Esophagus (tissue), 2 donors: ENCODE measurements around the gene GSDMA. TPM values are rescaled to one million over a fixed set of nuclear protein-coding genes. Genes with fewer than 3 reads are reported as not detected.

Source experiments
- H3K27ac ChIP-seq, 2 donors: one replicate each; pipeline ENCODE4 v1.5.1; 2013; ENCODE audit warnings: low read depth in 2 of 2, mild to moderate bottlenecking in 2 of 2, inconsistent platforms in 1 of 2, low read length in 1 of 2, moderate library complexity in 1 of 2
- H3K27me3 ChIP-seq, 2 donors: one replicate each; pipeline ENCODE4 v1.6.1; 2013; ENCODE audit warnings: low read length in 2 of 2, control low read depth in 1 of 2, mild to moderate bottlenecking in 1 of 2; ENCODE audit not compliant: insufficient read depth in 2 of 2, control insufficient read depth in 1 of 2
- H3K36me3 ChIP-seq, 2 donors: one replicate each; pipeline ENCODE4 v1.6.1; 2013; ENCODE audit warnings: low read length in 1 of 2; ENCODE audit not compliant: control insufficient read depth in 2 of 2, insufficient read depth in 2 of 2
- H3K4me1 ChIP-seq, 2 donors: one replicate each; pipeline ENCODE4 v1.6.1; 2013; ENCODE audit warnings: low read length in 1 of 2; ENCODE audit not compliant: control insufficient read depth in 2 of 2, insufficient read depth in 2 of 2
- H3K4me3 ChIP-seq, 2 donors: one replicate each; pipeline ENCODE4 v1.5.1; 2013; ENCODE audit warnings: low read length in 2 of 2, mild to moderate bottlenecking in 2 of 2, low read depth in 1 of 2, moderate library complexity in 1 of 2
- H3K9me3 ChIP-seq, 2 donors: one replicate each; pipeline ENCODE4 v1.6.1; 2013; ENCODE audit warnings: mild to moderate bottlenecking in 2 of 2, low read depth in 1 of 2, low read length in 1 of 2, moderate library complexity in 1 of 2; ENCODE audit not compliant: control insufficient read depth in 2 of 2, insufficient read depth in 1 of 2
- WGBS, 2 donors: extraction: QIAGEN DNeasy Blood & Tissue Kit; methylation state at CpG; one replicate each; pipeline ENCODE4 v1.1.7; 2013; 5-methylcytosine and 5-hydroxymethylcytosine counted together
- polyA plus RNA-seq, 2 donors: library from polyadenylated mRNA; stranded (reverse); fragments of 200-250 nt; gene quantifications; one replicate each; pipeline ENCODE4 v1.2.3, GENCODE V29; 2013
- donor health status: healthy with polysubstance abuse.
- donor health status: Bipolar disorder and iron deficiency.

The GSDMA gene
- polyA plus RNA-seq, 2 donors: 0.59 to 0.98 TPM

- Histone ChIP-seq H3K27me3 (no peaks in the 10 kb centered on the region), H3K4me3 (no peak overlapping the region), H3K27ac (peak overlapping the region in 1 of 2 donors; percentile 6), H3K4me1 (peaks cover 0 to 15% of the 10 kb centered on the region in 2 donors), H3K9me3 (no peaks in the 10 kb centered on the region), H3K36me3 (peaks cover 3 to 23% of the 10 kb centered on the region in 2 donors)
- 45 to 51% methylated on average over 15 of the region's 15 CpGs for WGBS, 2 donors
Measured at GRCh38 chr17:40017422-40018080, 54.7 kb downstream of the GSDMA start.

- 50 to 57% methylated on average over 15 of the region's 15 CpGs for WGBS, 2 donors
- Histone ChIP-seq H3K27ac (peak overlapping the region in 1 of 2 donors; percentile 20), H3K36me3 (peaks cover 3 to 31% of the 10 kb centered on the region in 2 donors), H3K27me3 (no peaks in the 10 kb centered on the region), H3K4me1 (peaks cover 0 to 19% of the 10 kb centered on the region in 2 donors), H3K9me3 (no peaks in the 10 kb centered on the region), H3K4me3 (no peak overlapping the region)
Measured at GRCh38 chr17:40018211-40019121, 55.7 kb downstream of the GSDMA start.

- H3K4me1 ChIP-seq: peaks cover 0 to 19% of the 10 kb centered on the region in 2 donors
- 80% methylated on average over 24 of the region's 24 CpGs for WGBS, 2 donors
- no peak overlapping the region for H3K27ac ChIP-seq
Measured at GRCh38 chr17:40019140-40019991, 56.6 kb downstream of the GSDMA start.

GRCh38 chr17:40020146-40020545, 57.3 kb downstream of the GSDMA start:
- Histone ChIP-seq H3K36me3 (peaks cover 3 to 32% of the 10 kb centered on the region in 2 donors), H3K27me3 (no peaks in the 10 kb centered on the region), H3K9me3 (no peaks in the 10 kb centered on the region), H3K4me1 (peaks cover 0 to 19% of the 10 kb centered on the region in 2 donors), H3K27ac (no peak overlapping the region), H3K4me3 (no peak overlapping the region)
- WGBS, 2 donors: 93% methylated on average over 13 of the region's 13 CpGs

More at GRCh38 chr17:40019140-40019991, 56.6 kb downstream of the GSDMA start:
- H3K27me3 ChIP-seq: no peaks in the 10 kb centered on the region
- H3K36me3 ChIP-seq: peaks cover 3 to 32% of the 10 kb centered on the region in 2 donors
- no peak overlapping the region for H3K4me3 ChIP-seq
- no peaks in the 10 kb centered on the region for H3K9me3 ChIP-seq

- peak overlapping the region; percentile 34 to 43 for H3K27ac ChIP-seq
- no peak overlapping the region for H3K4me3 ChIP-seq
- H3K9me3 ChIP-seq: no peaks in the 10 kb centered on the region
- H3K36me3 ChIP-seq: peaks cover 3 to 33% of the 10 kb centered on the region in 2 donors
- no peaks in the 10 kb centered on the region for H3K27me3 ChIP-seq
- WGBS, 2 donors: 37 to 49% methylated on average over 9 of the region's 9 CpGs
- peaks cover 0 to 21% of the 10 kb centered on the region in 2 donors for H3K4me1 ChIP-seq
Measured at GRCh38 chr17:40021451-40021971, 58.7 kb downstream of the GSDMA start.

- Histone ChIP-seq H3K27ac (no peak overlapping the region), H3K9me3 (no peaks in the 10 kb centered on the region), H3K4me1 (peaks cover 4 to 25% of the 10 kb centered on the region in 2 donors), H3K36me3 (peaks cover 3 to 36% of the 10 kb centered on the region in 2 donors), H3K27me3 (no peaks in the 10 kb centered on the region), H3K4me3 (no peak overlapping the region)
- WGBS, 2 donors: 93 to 94% methylated on average over 9 of the region's 9 CpGs
Measured at GRCh38 chr17:40022497-40022896, 59.7 kb downstream of the GSDMA start.

GRCh38 chr17:40022961-40023541, 60.2 kb downstream of the GSDMA start:
- H3K27ac ChIP-seq: no peak overlapping the region
- H3K4me1 ChIP-seq: peaks cover 4 to 24% of the 10 kb centered on the region in 2 donors
- H3K9me3 ChIP-seq: no peaks in the 10 kb centered on the region
- peaks cover 3 to 39% of the 10 kb centered on the region in 2 donors for H3K36me3 ChIP-seq
- H3K4me3 ChIP-seq: no peak overlapping the region
- WGBS, 2 donors: 78 to 79% methylated on average over 19 of the region's 19 CpGs
- no peaks in the 10 kb centered on the region for H3K27me3 ChIP-seq

GRCh38 chr17:40023590-40024292, 60.9 kb downstream of the GSDMA start:
- Histone ChIP-seq H3K4me3 (no peak overlapping the region), H3K27me3 (no peaks in the 10 kb centered on the region), H3K4me1 (peaks cover 4 to 21% of the 10 kb centered on the region in 2 donors), H3K9me3 (no peaks in the 10 kb centered on the region), H3K27ac (no peak overlapping the region), H3K36me3 (peaks cover 3 to 40% of the 10 kb centered on the region in 2 donors)
- WGBS, 2 donors: 54 to 65% methylated on average over 10 of the region's 10 CpGs
